Sigmoid colon (tissue), 7 donors: ENCODE data around the gene SDC4. TPM values are rescaled to one million over a fixed set of nuclear protein-coding genes. Genes with fewer than 3 reads are reported as not detected.

ENCODE experiments used
- DNase-seq: peaks from one replicate; pipeline ENCODE4 v3.0.0-alpha.2; 2019
- H3K27ac ChIP-seq, 4 donors: fragments of 200-600 bp; sonication (generic); one replicate each; pipeline ENCODE4 v1.5.1; 2016 to 2019; ENCODE audit warnings: mild to moderate bottlenecking in 1 of 4
- H3K27me3 ChIP-seq, 3 donors: fragments of 200-600 bp; sonication (generic); one replicate each; pipeline ENCODE4 v1.5.1; 2019; ENCODE audit warnings: mild to moderate bottlenecking in 1 of 3
- H3K36me3 ChIP-seq, 4 donors: fragments of 200-600 bp; sonication (generic); one replicate each; pipeline ENCODE4 v1.5.1; 2016 to 2019
- H3K4me1 ChIP-seq, 4 donors: fragments of 200-600 bp; sonication (generic); one replicate each; pipeline ENCODE4 v1.5.1; 2017 to 2019
- H3K4me3 ChIP-seq, 4 donors: fragments of 200-600 bp; sonication (generic); one replicate each; pipeline ENCODE4 v1.5.1; 2017 to 2019; ENCODE audit warnings: mild to moderate bottlenecking in 2 of 4, moderate library complexity in 1 of 4
- H3K9me3 ChIP-seq, 4 donors: fragments of 200-600 bp in 3 of 4; sonication (generic) in 3 of 4; one replicate each; pipeline versions ENCODE4 v1.5.1 to v1.6.1; 2013 to 2019
- EP300 ChIP-seq, 4 donors: sonication (generic); formaldehyde crosslinking; IDR thresholded peaks; one replicate each; pipeline ENCODE4 v1.6.1; 2017; ENCODE audit warnings: antibody characterized with exemption in 4 of 4
- POLR2A ChIP-seq, 2 donors: fragments of 450-650 bp; IDR thresholded peaks; one replicate each; pipeline ENCODE4 v1.6.1; 2016; ENCODE audit warnings: antibody characterized with exemption in 2 of 2, mild to moderate bottlenecking in 2 of 2, moderate library complexity in 2 of 2
- POLR2AphosphoS5 ChIP-seq, 4 donors: sonication (generic); formaldehyde crosslinking; IDR thresholded peaks; one replicate each; pipeline ENCODE4 v1.6.1; 2017; ENCODE audit warnings: antibody characterized with exemption in 4 of 4
- WGBS, 2 donors: extraction: QIAGEN DNeasy Blood & Tissue Kit; methylation state at CpG; one replicate each; pipeline ENCODE4 v1.1.7; 2013; 5-methylcytosine and 5-hydroxymethylcytosine counted together
- intact Hi-C: fragments of 100-400 bp; cut with DNase I; formaldehyde crosslinking; loops from one replicate; pipeline ENCODE4 v1.15.1; 2023
- polyA plus RNA-seq, 3 donors: library from polyadenylated mRNA; stranded (reverse); fragments of 200-250 nt; gene quantifications; one replicate each; pipeline ENCODE4 v1.2.3, GENCODE V29; 2013
- total RNA-seq, 4 donors: library from RNA; depleted of rRNA; stranded (reverse); fragments of >200 nt; gene quantifications; one replicate each; pipeline ENCODE4 v1.1.0, GENCODE V29; 2016
- TF ChIP-seq, protein P1 (sequence below), 4 experiments: fragments of 450-650 bp in 3 of 4; fragments of 200-600 bp in 1 of 4; IDR thresholded peaks; one replicate each; pipeline ENCODE4 v1.5.1; 2016 to 2019; ENCODE audit warnings: antibody characterized with exemption in 4 of 4, mild to moderate bottlenecking in 3 of 4, moderate library complexity in 2 of 4
- donor health status: healthy with polysubstance abuse.
- donor health status: Bipolar disorder and iron deficiency.
- donor health status: healthy.

The SDC4 gene
- total and polyA plus RNA-seq, 7 donors, result 22.2 to 149 (median 79.9) TPM

DNA sequence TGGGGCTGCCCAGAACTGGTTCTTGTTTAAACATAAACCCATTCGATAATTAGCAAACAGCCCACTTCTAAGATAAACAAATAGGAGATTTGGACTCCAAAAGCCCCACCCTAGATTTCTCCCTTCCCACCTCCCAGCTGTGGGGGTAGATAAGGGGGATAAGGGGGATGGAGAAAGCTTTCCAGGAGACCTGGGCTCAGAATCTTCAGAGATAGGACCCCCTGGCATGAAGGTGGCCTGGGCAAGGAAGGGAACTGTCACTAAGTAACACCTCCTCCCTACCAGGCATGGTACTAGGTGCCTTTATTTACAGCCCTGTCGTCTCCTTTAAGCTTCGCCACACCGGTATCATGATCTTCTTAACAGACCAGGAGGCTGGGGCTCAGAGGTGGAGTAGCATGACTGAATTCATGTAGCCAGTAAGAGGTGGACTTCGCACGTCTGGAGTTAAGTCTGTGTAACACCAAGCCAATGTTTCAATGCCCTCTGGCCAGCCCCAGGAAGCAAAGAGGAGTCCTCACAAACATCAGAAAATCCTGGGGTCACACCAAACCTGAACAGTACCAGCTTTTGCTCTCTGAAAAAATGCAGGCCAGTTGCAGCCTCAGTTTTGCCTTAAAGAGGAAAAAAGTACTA, 4.6 kb downstream of the SDC4 start:
- no peak for DNase-seq
- peak overlapping the region in 3 of 4 donors; percentile 87 to 94 (median 92) for H3K4me3 ChIP-seq
- H3K4me1 ChIP-seq, result peaks cover 0 to 89% (median 85%) of the 10 kb centered on the region in 4 donors
- TF ChIP-seq POLR2AphosphoS5 (IDR thresholded peaks at IDR 0.05), result no peak
- no peak for TF ChIP-seq EP300 (IDR thresholded peaks at IDR 0.05)
- H3K27ac ChIP-seq, result peak overlapping the region; percentile 94 to 99 (median 97)
- no peaks in the 10 kb centered on the region for H3K9me3 ChIP-seq
- intact Hi-C loops, result loop anchor here (2.0 to 10.0 kb wide), 3 partner anchors 15 to 2001 kb away; no protein-coding TSS in a partner anchor
- H3K36me3 ChIP-seq, result peaks cover 0 to 13% (median 0%) of the 10 kb centered on the region in 4 donors
- no peaks in the 10 kb centered on the region for H3K27me3 ChIP-seq
- 13 to 67% methylated on average over 6 of the region's 6 CpGs for WGBS, 2 donors

DNA sequence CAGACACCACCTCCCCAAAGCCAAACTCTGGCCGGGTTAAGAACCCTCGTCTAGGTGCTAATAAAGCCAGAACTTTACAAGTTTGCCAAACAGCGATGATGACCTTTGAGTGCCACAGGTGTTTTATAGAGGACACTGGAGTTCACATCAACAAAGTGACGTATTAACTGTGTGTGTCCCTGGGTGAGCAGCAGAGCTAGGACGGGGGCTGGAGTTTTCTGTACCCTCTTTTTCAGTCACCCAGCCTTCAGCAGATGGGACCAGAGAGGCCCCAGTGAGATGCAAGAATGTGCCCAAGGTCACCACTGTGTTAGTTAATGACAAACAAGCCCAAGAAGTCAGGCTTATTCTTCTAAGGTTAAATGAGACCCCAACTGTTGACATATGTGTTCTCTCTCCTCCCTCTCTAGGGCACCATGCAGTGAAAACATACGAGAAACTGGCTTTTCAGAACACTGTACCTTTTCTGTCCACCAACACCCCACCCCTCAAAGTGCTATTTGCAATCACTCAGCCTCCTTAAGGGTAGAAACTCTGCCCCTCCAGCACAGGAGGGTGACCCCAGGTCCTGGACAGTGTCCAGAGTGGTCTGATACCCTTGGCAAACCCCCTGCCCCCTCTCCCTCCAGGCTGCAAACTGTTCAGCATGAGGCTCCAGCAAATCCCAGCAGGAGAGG, 5.2 kb downstream of the SDC4 start:
- intact Hi-C loops, result loop anchor here (10.0 kb wide), 2 partner anchors 1208 to 2002 kb away; no protein-coding TSS in a partner anchor
- peak overlapping the region; percentile 94 to 99 (median 97) for H3K27ac ChIP-seq
- peaks cover 0 to 93% (median 88%) of the 10 kb centered on the region in 4 donors for H3K4me1 ChIP-seq
- H3K4me3 ChIP-seq, result peak overlapping the region; percentile 14 to 94 (median 56)
- DNase-seq, result no peak
- no peaks in the 10 kb centered on the region for H3K9me3 ChIP-seq
- no peaks in the 10 kb centered on the region for H3K27me3 ChIP-seq
- TF ChIP-seq POLR2AphosphoS5 (IDR thresholded peaks at IDR 0.05), result no peak
- no peak for TF ChIP-seq EP300 (IDR thresholded peaks at IDR 0.05)
- 13 to 60% methylated on average over 6 of the region's 6 CpGs for WGBS, 2 donors
- H3K36me3 ChIP-seq, result peaks cover 0 to 13% (median 0%) of the 10 kb centered on the region in 4 donors

DNA sequence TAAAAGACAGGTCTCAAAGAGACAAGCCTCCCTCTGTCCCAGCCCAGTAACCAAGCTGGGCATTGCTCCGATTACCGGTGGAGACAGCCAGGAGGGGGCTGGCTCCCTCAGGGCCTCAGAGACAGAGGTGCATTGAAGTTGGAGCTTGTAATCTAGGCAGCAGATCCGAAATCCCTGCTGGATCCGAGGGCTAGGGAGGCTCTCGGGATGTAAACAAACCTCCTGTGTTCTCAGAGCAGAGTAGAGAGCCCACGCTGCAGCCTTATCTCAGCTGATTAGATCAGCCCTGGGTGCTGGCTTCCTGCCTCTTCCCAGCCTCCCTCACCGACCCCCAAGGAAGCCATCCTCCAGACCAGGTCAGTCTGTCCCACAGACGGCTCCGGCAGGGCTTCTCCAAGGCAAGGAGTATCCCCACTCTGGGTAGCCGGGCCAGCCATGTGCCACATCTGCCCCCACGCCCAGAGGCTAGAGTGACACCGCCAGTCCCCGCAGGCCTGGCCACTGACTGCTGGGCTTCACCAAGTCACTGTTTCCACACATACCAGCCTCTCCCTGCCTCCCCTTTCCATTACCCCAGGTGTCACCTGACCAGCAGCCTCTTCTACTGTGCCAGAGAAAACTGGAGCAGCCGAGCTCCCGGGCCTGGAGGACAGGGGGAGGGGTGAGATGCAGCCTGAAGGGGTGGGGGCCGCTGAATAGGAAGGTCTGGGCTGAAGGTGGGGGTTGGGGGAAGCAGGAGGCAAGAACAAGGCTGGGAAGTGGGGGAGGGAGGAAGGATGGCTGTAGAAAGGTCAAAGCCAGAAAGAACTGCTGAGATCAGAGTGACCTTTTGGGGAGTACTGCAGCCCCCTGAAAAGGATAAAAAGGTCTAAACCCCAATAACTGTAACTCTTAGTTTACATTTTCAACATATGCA, 6.0 kb downstream of the SDC4 start:
- 8 to 54% methylated on average over 16 of the region's 16 CpGs for WGBS, 2 donors
- peak overlapping the region; percentile 94 to 99 (median 97) for H3K27ac ChIP-seq
- H3K9me3 ChIP-seq, result no peaks in the 10 kb centered on the region
- peaks cover 0 to 13% (median 0%) of the 10 kb centered on the region in 4 donors for H3K36me3 ChIP-seq
- DNase-seq, result peak; percentile 89
- H3K4me1 ChIP-seq, result peaks cover 0 to 100% (median 96%) of the 10 kb centered on the region in 4 donors
- TF ChIP-seq EP300 (IDR thresholded peaks at IDR 0.05) (peak in 1 of 4 donors; percentile 96), POLR2AphosphoS5 (IDR thresholded peaks at IDR 0.05) (peak; percentile 49 to 92 (median 80)), POLR2A (IDR thresholded peaks at IDR 0.05) (peak in 1 of 2 donors; percentile 57)
- TF ChIP-seq, protein P1, sequence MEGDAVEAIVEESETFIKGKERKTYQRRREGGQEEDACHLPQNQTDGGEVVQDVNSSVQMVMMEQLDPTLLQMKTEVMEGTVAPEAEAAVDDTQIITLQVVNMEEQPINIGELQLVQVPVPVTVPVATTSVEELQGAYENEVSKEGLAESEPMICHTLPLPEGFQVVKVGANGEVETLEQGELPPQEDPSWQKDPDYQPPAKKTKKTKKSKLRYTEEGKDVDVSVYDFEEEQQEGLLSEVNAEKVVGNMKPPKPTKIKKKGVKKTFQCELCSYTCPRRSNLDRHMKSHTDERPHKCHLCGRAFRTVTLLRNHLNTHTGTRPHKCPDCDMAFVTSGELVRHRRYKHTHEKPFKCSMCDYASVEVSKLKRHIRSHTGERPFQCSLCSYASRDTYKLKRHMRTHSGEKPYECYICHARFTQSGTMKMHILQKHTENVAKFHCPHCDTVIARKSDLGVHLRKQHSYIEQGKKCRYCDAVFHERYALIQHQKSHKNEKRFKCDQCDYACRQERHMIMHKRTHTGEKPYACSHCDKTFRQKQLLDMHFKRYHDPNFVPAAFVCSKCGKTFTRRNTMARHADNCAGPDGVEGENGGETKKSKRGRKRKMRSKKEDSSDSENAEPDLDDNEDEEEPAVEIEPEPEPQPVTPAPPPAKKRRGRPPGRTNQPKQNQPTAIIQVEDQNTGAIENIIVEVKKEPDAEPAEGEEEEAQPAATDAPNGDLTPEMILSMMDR (IDR thresholded peaks at IDR 0.05), result no peak
- H3K4me3 ChIP-seq, result peak overlapping the region; percentile 14 to 94 (median 56)
- intact Hi-C loops, result loop anchor here (10.0 kb wide), 2 partner anchors 1207 to 2003 kb away; no protein-coding TSS in a partner anchor
- H3K27me3 ChIP-seq, result no peaks in the 10 kb centered on the region

DNA sequence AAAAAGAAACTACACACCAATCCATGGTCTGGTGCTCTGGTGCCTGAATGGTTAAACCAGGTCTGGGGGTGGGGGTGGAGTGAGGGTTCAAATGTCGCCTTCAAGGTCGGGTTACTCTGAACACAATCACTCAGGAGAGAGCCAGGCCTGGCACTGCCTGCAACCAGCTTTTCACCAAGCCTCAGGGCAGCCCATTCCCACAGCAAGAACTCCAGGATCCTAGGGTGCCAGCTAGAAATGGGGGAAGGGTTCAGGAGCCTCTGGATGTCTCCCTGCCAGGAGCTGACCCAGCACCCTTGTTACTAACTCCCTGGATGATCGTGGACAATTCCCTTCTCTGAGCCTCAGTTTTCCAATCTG, 6.7 kb downstream of the SDC4 start:
- peaks cover 3 to 100% (median 100%) of the 10 kb centered on the region in 4 donors for H3K4me1 ChIP-seq
- H3K27me3 ChIP-seq, result no peaks in the 10 kb centered on the region
- H3K27ac ChIP-seq, result peak overlapping the region; percentile 94 to 99 (median 97)
- WGBS, 2 donors, result 14 to 54% methylated on average over 3 of the region's 3 CpGs
- peak overlapping the region; percentile 14 to 94 (median 56) for H3K4me3 ChIP-seq
- H3K36me3 ChIP-seq, result peaks cover 0 to 13% (median 0%) of the 10 kb centered on the region in 4 donors
- DNase-seq, result no peak
- TF ChIP-seq POLR2A (IDR thresholded peaks at IDR 0.05), result no peak
- intact Hi-C loops, result loop anchor here (10.0 kb wide), 2 partner anchors 1207 to 2003 kb away; no protein-coding TSS in a partner anchor
- no peaks in the 10 kb centered on the region for H3K9me3 ChIP-seq

DNA sequence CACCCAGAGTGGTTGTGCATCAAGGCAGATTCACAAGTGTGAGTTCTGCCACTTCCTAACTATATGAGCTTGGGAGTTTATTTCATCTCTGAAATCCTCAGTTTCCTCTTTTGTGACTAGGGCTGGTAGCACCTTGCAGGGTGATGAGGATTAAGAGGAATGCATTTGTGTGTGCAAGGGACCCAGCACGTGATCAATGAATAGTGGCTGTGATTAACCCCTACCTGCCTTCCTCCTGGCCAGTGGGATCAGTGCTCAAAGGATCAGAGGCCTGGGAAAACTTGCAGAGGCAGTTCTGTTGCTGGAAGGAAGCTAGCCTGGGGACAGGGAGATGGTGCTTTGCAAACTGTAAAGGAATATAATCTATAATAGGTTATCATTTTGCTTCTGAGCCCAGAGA, 7.3 kb downstream of the SDC4 start:
- H3K4me3 ChIP-seq, result no peak overlapping the region
- no peak for TF ChIP-seq POLR2A (IDR thresholded peaks at IDR 0.05)
- TF ChIP-seq EP300 (IDR thresholded peaks at IDR 0.05), result no peak
- TF ChIP-seq, protein P1 (IDR thresholded peaks at IDR 0.05), result no peak
- TF ChIP-seq POLR2AphosphoS5 (IDR thresholded peaks at IDR 0.05), result no peak
- H3K27ac ChIP-seq, result peak overlapping the region; percentile 94 to 99 (median 97)
- peaks cover 0 to 13% (median 0%) of the 10 kb centered on the region in 4 donors for H3K36me3 ChIP-seq
- intact Hi-C loops, result loop anchor here (10.0 kb wide), 2 partner anchors 1206 to 2004 kb away; no protein-coding TSS in a partner anchor
- no peak for DNase-seq
- WGBS, 2 donors, result 22 to 56% methylated on average over 1 of the region's 1 CpG
- no peaks in the 10 kb centered on the region for H3K27me3 ChIP-seq
- peaks cover 6 to 100% (median 100%) of the 10 kb centered on the region in 4 donors for H3K4me1 ChIP-seq
- H3K9me3 ChIP-seq, result no peaks in the 10 kb centered on the region
